Measurements from ENCODE around the gene GTF2F1.
"Not testable (repeated sequence)": the region's sequence is repeated elsewhere in the genome, so short reads cannot be mapped to it uniquely, and the experiment has no call there.

The GTF2F1 gene

DNA sequence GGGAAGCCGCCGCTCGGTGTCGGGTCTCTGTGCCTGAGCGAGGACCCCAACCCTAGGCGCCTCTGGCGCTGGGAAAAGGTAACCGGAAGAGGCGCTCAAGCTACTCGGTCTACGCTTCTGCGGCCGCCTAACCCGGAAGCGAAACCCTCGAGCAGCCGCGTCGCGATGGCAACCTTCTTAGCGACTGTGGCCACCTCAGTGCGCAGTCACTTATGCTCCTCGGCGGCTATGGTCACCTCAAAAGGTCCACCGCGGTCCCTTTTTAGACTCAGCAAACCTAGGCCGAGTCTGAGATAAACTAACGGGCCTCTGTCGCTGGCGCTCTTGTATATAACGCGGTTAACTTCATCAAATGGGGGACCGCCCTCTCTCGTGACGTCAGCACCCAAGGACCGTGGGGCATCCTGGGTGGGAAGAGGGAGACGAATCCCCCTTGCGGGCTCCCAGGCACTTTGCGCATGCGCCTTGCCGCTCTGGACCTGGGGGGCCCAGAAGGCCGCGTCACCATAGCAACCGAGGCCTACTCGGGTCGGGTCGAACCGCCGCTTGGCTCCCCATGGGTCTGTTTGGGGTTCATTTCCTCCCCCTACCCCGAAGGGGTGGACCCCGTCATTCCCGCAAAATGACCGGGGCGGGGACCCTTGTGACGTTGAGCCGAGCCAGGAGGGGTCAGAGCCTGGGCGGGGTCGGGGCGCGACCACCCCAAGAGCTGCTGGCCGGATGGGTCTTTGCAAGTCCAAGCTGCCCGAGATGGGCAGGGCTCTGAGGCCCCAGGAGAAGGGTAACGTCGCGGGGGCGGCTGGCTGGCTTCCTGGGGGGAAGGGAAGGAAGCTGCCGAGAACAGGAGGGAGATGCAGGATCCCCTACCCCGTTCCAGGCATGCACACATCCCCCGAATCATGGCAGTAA is at the start of gene GTF2F1:
Gene GTF2F1, minus strand, starts transcription at position 91 of the 909 bp plus-strand sequence. CDS start 169 bp downstream, outside the sequence.
- DNase-seq (ENCODE audit: low read depth in 2 of 3, low spot score in 2 of 3) = peak; percentile 92 to 95 (median 94)

- no peak for DNase-seq (ENCODE audit: low read depth in 2 of 3, low spot score in 2 of 3)
Observed at GRCh38 chr19:6442087-6442688, 49.2 kb upstream of the GTF2F1 start.

- no peak for DNase-seq (ENCODE audit: low read depth in 2 of 3, low spot score in 2 of 3)
Observed at GRCh38 chr19:6440905-6441304, 47.9 kb upstream of the GTF2F1 start.

DNA sequence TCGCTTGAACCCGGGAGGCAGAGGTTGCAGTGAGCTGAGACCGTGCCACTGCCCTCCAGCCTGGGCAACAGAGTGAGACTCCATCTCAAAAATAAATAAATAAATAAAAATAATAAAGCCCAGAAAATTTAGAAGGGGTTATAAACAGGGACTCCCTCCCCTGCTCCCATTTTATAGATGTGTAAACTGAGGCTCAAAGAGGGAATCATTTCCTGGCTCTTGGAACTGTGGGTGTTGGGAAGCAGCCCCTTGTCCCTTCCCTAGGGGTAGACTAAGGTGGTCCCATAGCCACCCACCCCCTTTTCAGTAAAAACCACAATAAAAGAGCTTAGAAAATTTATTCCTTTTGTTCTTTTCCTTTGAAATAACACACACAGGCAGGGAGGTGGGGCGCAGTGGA is 46.8 kb upstream of the GTF2F1 start:
- DNase-seq (ENCODE audit: low read depth in 2 of 3, low spot score in 2 of 3) = no peak

DNA sequence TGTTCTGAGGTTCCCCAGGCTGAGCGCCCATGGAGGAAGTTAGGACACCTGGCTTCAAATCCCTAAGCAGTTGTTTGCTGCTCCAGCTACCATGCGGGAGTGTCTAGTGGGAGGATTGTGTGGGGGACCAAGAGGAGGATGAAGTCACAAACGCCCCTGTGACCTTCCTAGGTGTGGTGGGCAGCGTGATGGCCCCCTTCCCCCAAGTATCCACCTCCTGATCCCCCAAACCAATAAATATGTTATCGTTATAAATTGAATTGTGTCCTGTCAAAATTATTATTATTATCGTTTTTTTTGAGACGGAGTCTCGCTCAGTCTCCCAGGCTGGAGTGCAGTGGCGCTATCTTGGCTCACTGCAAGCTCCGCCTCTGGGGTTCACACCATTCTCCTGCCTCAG is 40.7 kb upstream of the GTF2F1 start, which contains the start of gene SLC25A41:
Gene SLC25A41, minus strand, starts transcription at position 101 of the 400 bp plus-strand sequence. Its CDS starts 70 bp downstream, at position 31.
- no peak for DNase-seq (ENCODE audit: low read depth in 2 of 3, low spot score in 2 of 3)

- no peak for DNase-seq (ENCODE audit: low read depth in 2 of 3, low spot score in 2 of 3)
Observed at GRCh38 chr19:6433165-6433564, 40.2 kb upstream of the GTF2F1 start.

GRCh38 chr19:6431891-6432290 is 38.9 kb upstream of the GTF2F1 start:
- DNase-seq (ENCODE audit: low read depth in 2 of 3, low spot score in 2 of 3) = no peak

- no peak for DNase-seq (ENCODE audit: low read depth in 2 of 3, low spot score in 2 of 3)
Observed at GRCh38 chr19:6429419-6430221, 36.7 kb upstream of the GTF2F1 start.

- DNase-seq (ENCODE audit: low read depth in 2 of 3, low spot score in 2 of 3) = not testable (repeated sequence)
Observed at GRCh38 chr19:6428692-6429418, 35.9 kb upstream of the GTF2F1 start.

GRCh38 chr19:6427131-6427530 is 34.2 kb upstream of the GTF2F1 start:
- no peak for DNase-seq (ENCODE audit: low read depth in 2 of 3, low spot score in 2 of 3)

- no peak for DNase-seq (ENCODE audit: low read depth in 2 of 3, low spot score in 2 of 3)
Observed at GRCh38 chr19:6425732-6426620, 33.0 kb upstream of the GTF2F1 start.

DNA sequence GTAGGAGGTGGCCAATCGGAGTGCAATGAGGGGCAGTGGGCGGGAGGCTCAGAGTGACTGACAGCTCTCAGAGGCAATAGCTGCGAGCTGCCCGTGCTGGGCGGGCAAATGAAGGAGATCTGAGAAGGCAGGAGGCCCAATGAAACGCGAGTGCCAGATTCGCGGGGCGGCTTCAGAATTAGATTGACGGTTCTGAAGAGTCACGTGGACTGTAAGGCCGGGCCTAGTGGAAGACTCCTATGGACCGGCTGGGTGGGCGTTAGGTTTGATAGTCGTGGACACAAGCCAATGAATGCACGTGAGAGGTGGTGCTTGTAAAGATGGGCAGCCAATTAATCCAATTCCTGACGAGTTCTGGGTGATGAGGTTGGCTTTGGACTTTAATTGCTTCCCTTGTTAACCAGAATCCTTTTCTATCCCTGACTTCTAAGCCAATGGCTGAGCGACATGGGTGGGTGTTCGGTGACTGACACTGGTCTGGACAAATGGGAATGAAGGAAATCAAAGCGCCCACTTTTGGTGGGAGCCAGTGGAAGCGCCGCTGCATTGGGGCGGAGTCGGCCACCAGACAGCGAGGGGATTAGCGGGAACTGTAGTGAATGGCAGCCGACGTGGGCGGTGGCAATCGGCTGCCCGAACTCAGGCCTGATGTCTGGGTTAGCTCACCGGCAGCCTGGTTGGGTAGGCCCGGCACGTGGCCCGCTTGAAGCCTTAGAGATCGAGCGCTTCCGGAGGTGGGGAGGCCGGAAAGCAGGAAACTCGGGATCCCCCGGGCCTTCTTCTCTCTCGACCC is 32.2 kb upstream of the GTF2F1 start:
- peak; percentile 85 to 99 (median 95) for DNase-seq (ENCODE audit: low read depth in 2 of 3, low spot score in 2 of 3)

DNA sequence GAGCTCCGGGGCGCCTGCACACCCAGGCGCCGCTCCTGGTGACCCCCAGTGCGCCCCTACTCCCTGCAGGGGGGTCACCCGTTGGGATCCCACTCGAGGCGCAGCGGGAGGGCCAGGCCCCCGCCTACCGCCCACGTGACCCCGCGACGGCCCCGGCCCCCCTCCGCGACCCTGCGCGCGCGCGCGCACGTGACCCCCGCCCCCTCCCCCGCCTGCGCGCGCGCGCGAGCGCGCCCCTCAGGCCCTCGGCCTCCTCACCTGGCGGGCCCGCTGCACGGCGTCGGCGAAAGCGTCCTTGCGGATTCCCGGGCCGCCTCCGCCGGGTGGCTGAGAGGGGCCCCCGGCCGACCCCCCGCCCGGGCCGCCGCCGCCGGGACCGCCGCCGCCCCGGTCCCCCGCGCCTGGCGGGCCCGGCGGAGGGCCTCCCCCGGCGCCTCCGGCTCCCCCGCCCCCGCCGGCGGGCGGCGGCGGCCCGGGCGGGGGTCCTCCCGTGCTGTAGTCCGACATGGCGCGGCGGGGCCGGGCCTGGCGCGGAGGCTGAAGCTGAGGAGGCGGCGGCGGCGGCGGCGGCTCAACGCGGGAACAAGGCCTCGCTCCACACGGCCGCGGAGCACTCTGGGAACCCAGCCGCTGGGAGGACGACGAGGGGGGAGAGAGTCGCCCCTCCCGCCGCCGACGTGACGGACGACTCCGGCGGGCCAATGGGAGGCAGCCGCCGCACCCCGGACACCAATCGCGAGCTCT is 31.4 kb upstream of the GTF2F1 start, which contains the start of gene KHSRP:
Gene KHSRP, minus strand, starts transcription at position 617 of the 744 bp plus-strand sequence. Its CDS starts 110 bp downstream, at position 507.
- no peak for DNase-seq (ENCODE audit: low read depth in 2 of 3, low spot score in 2 of 3)

DNA sequence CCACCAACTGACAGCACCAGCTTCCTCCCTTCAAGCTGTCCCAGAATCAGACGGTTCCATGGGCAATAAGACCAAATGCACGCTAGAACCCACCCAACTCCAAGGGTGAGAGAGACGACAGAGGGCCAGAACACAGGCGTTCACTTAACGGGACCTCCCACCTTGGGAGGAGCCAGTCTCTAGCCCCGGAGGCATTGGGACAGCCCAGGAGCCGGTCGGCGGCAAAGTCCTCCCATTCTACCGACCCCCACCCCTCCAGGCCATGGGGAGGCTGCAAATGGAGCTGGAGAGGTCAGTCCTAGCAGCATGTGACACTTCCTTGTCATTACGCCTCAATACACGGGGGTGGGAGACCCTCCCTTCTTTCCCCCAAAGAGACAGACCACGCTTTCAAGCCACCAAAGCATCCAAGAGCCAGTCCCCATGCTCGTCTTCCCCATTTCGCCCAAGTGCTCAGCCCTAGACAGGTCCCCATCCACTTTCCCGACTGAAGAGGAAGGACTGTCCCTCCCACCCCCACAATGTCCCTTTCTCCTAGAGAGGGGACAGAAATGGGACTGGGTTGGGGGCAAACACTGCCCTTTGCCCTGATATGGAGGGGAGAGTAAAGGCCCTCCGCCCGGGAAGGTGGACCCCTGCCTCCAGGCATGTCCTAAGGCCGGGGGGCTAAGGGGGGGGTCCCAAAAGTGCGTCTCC is 30.7 kb upstream of the GTF2F1 start:
- no peak for DNase-seq (ENCODE audit: low read depth in 2 of 3, low spot score in 2 of 3)

- no peak for DNase-seq (ENCODE audit: low read depth in 2 of 3, low spot score in 2 of 3)
Observed at GRCh38 chr19:6421075-6422014, 28.4 kb upstream of the GTF2F1 start.

DNA sequence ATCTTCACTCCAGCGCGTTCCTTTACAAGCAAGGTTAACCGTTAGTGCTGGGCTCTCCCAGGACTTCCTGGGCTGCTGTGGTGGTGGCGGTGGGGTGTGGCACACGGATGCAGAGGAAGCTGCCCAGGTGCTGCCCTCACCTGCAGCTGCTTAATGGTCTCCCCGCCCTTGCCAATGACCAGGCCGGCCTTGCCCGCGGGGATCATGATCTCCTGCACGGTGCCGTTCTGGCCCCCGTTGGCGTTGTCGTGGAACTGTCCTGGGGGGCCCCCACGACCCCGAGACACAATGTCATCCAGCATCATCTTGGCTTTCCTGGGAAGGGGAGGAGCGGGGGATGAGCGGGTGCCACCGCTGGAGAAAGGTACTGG is 25.6 kb upstream of the GTF2F1 start:
- no peak for DNase-seq (ENCODE audit: low read depth in 2 of 3, low spot score in 2 of 3)
